KG1 (cell line): ENCODE measurements around the gene ANO1.

Experiments used
- DNase-seq: peaks from one replicate; lab custom pipeline; 2025; lab: John Stamatoyannopoulos, UW

The ANO1 gene

GRCh38 chr11:70050243-70050642 lies 27.9 kb upstream of the ANO1 start:
- DNase-seq = no peak

- no peak for DNase-seq
These were observed 24.1 kb upstream of the ANO1 start for GRCh38 chr11:70054004-70054403.

GRCh38 chr11:70055444-70055843 lies 22.7 kb upstream of the ANO1 start:
- DNase-seq = no peak

- no peak for DNase-seq
These were observed 21.0 kb upstream of the ANO1 start for GRCh38 chr11:70057080-70057479.

- no peak for DNase-seq
These were observed 18.1 kb upstream of the ANO1 start for GRCh38 chr11:70059971-70060370.

GRCh38 chr11:70060611-70061293 lies 17.4 kb upstream of the ANO1 start:
- no peak for DNase-seq

GRCh38 chr11:70061734-70062133 lies 16.4 kb upstream of the ANO1 start:
- DNase-seq = no peak

- DNase-seq = no peak
These were observed 15.0 kb upstream of the ANO1 start for GRCh38 chr11:70063121-70063520.

- no peak for DNase-seq
These were observed 14.6 kb upstream of the ANO1 start for GRCh38 chr11:70063555-70063954.

- DNase-seq = no peak
These were observed 13.9 kb upstream of the ANO1 start for GRCh38 chr11:70064008-70064725.

- DNase-seq = no peak
These were observed 13.3 kb upstream of the ANO1 start for GRCh38 chr11:70064726-70065317.

GRCh38 chr11:70065318-70066135 lies 12.6 kb upstream of the ANO1 start:
- no peak for DNase-seq

GRCh38 chr11:70066136-70066520 lies 12.0 kb upstream of the ANO1 start:
- no peak for DNase-seq

- no peak for DNase-seq
These were observed 11.5 kb upstream of the ANO1 start for GRCh38 chr11:70066628-70067027.

GRCh38 chr11:70067036-70067435 lies 11.1 kb upstream of the ANO1 start:
- no peak for DNase-seq

- no peak for DNase-seq
These were observed 10.4 kb upstream of the ANO1 start for GRCh38 chr11:70067591-70068341.

- no peak for DNase-seq
These were observed 9.8 kb upstream of the ANO1 start for GRCh38 chr11:70068345-70068744.

- no peak for DNase-seq
These were observed 9.2 kb upstream of the ANO1 start for GRCh38 chr11:70068950-70069349.

GRCh38 chr11:70070706-70071105 lies 7.4 kb upstream of the ANO1 start:
- DNase-seq = no peak

GRCh38 chr11:70071996-70072395 lies 6.1 kb upstream of the ANO1 start:
- no peak for DNase-seq

- DNase-seq = no peak
These were observed 5.7 kb upstream of the ANO1 start for GRCh38 chr11:70072461-70072860.
